SIG-M5 (cell line): ENCODE measurements around the gene CXXC5.

Experiments used
- DNase-seq: peaks from one replicate; lab custom pipeline; 2025; lab: John Stamatoyannopoulos, UW

Gene CXXC5

DNA sequence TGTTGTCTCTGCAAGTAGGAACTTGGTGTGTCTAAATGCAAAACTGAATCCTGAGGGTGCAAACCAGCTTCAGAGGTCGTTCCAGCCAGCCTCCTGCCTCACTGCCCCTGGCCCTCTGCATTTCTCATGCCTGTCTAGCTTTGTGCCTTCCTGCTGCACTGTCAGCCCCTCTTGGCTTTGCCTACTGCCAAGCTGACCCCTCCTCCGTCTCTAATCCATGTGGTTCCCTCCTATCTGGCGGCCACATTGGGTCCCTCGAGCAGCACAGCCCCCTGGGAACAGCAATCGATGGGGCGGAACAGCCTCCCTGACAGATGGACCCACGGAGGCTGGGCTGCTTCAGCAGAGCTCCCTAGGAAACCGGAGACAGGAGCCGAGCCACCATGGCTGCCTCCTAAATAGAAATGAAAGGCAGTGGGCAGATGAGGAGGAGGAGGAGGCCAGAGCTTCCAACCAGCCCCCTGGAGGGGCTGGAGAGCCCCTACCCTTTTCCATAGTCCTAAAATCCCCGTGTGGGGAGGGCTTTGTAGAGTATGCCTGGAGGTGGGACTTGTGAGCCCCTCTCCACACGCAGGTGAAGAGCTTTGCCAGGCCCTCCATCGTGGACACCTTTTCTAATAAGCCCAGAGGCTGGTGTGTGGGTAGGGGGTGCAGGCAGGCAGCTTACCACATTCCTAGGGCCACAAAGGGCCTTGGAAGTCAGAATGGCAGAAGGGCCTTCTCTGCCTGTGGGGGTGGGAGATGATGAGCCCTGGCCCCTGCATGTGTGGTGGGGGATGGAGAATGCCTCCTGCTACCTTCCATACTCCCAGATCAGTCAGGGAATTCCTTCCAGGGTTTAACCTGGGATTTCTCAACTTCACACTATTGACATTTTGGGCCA, 9.2 kb upstream of the CXXC5 start:
- DNase-seq = no peak

DNA sequence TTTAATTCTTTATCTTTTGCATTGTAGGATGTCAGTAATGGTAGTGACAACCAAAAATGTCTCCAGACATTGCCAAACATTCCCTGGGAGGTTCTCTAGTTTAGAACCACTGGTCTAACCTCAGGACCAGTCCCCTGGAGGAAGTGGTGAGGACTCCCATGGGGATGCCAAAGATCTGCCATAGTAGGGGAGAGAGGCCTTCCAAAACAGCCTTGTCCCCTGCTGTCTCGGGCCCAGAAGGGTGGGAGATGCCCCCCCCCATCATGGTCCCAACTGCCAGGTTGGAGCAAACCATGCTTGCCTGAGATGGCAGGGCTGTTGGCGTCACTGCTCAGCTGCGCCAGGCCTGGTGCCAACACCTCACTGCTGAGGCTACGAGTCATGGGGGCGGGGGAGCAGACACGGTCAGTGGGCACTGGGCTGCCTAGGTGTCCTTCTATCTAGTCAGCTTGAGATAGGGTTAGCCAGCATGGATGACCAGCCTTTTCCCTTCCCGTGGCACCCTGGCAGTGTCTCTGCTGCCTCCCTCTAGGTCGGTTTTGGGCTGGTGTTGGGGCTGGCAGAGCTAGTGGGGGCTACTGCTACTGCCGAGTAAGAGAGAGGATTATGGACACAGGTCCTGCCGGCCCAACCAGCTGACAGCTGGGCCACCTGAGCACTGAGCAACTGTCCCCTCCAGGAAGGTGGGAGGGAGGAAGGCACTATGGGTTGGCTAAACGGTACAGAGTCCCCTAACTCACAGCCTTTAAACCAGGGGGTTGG, 8.3 kb upstream of the CXXC5 start:
- no peak for DNase-seq

DNA sequence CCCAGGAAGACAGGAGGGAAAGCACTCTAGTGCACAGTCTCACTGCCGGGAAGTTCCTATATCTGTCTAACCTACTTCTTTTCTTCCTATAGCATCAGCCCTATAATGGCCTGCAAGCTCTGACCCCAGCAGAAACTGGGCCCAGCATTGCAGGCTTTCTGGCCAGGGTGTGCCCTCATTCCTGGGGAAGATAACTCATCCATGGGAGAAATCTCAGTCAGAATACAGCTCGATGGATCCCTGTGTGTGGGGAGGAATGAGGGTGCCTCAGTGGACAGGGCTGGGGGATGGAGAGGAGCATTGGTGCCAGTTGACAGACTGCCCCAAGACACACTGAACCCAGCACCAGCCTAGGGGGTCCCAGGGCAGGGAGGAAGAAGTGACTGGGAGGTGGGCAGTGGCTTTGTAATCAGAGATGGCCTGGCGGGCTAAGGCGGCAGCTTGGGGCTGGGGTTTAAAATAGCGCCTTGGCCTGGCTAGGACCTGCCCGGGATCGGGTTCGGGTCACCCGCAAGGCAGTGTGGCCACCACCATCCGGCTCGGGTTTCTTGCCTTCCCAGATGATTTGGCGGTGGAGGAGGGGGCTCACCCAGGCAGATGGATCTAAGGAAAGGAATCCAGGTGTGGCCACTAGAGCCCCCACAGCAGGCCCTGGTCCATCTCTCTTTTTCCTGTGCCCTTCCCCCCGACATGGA, 7.6 kb upstream of the CXXC5 start:
- no peak for DNase-seq

DNA sequence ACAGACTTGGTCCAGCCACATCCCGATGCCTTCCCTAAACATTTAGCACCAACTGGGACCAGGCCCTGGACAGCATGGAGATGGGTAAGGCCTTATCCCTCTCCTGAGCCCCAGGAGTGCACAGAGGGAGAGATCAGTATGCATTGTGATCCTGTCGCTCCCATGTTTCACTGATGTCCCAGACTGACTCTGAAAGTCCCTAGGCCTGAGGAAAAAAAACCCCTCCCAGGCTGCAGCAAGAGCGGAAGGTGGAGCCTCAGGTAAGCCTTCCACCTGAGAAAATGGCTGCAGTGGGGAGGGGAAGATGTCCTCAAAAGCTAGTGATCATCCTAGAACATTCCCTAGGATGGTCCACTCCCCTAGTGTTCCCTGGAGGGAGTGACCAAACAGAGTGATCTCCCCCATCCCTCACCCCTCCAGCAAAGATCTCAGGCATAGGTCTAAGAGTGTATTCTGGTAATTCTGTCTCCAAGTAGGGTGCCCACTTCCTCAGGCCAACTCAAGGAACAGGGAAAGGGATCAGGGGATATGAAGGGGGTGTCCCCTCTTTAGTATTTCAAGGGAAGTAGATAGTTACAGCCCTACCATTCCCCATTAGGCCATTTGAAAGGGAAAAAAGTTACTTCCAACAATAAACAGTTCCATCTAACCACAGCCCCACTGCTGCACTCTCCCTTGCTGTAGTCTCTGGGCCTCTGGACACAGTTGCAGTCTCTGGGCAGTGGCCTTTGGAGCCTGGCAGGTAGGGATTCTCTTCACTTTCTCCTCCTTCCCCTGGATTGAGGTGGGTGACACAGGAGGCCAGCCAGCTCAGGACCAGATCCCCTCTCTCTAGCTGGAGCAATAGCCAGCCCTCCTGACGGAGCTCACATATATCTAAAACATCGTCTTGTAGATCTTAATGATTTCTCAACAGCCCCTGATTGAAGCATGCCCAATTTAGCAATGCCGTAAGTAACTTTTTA, 6.8 kb upstream of the CXXC5 start:
- DNase-seq = no peak

GRCh38 chr5:139642213-139642612, 5.9 kb upstream of the CXXC5 start:
- DNase-seq = no peak

- DNase-seq = no peak
Measured at GRCh38 chr5:139642891-139643871, 5.0 kb upstream of the CXXC5 start.

- DNase-seq = no peak
Measured at GRCh38 chr5:139644001-139644456, 4.1 kb upstream of the CXXC5 start.

- no peak for DNase-seq
Measured at GRCh38 chr5:139644646-139645429, 3.3 kb upstream of the CXXC5 start.

DNA sequence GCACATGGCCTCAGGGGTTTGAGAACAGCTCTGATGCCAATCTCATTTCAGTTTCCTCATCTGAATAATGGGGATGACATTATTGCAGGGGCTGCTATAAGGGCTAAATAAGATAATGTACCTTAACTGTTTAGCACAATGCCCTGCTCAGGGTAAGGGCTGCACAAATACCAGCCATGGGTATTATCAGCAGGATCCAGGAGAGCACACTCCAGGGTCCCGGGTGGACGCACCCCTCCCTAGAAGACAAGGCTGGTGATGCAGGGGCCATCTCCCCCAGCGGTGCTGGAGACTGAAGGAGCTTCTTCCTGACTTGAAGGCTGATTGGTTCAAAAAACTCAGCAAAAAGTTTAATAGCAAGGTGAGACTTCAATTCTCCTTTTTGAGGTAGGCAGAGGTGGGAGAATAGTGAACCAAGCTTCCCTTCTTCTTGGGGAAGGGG, 2.7 kb upstream of the CXXC5 start:
- no peak for DNase-seq

DNA sequence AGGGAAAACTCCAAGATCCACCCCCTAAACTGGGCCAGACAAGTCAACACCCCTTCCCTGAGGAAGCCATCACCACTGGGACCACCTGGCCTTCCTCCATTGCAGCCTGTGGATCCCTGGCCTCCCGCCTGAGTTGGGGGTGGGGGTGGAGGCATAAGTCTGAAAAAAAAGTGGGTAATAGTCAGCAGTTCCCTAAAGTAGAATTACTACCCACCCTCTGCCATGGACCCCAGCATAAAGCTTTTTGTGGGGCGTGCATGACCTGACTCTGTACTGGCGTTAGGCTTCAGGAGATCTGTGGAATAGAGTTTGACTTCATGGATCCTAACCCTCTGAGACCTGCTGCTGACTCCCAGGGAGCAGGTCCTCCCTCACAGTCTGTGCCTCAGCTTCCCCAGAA, 2.0 kb upstream of the CXXC5 start:
- DNase-seq = no peak

GRCh38 chr5:139646912-139647505, 1.1 kb upstream of the CXXC5 start:
- DNase-seq = peak; percentile 66

- no peak for DNase-seq
Measured at GRCh38 chr5:139647506-139648204, 494 bp upstream of the CXXC5 start.

DNA sequence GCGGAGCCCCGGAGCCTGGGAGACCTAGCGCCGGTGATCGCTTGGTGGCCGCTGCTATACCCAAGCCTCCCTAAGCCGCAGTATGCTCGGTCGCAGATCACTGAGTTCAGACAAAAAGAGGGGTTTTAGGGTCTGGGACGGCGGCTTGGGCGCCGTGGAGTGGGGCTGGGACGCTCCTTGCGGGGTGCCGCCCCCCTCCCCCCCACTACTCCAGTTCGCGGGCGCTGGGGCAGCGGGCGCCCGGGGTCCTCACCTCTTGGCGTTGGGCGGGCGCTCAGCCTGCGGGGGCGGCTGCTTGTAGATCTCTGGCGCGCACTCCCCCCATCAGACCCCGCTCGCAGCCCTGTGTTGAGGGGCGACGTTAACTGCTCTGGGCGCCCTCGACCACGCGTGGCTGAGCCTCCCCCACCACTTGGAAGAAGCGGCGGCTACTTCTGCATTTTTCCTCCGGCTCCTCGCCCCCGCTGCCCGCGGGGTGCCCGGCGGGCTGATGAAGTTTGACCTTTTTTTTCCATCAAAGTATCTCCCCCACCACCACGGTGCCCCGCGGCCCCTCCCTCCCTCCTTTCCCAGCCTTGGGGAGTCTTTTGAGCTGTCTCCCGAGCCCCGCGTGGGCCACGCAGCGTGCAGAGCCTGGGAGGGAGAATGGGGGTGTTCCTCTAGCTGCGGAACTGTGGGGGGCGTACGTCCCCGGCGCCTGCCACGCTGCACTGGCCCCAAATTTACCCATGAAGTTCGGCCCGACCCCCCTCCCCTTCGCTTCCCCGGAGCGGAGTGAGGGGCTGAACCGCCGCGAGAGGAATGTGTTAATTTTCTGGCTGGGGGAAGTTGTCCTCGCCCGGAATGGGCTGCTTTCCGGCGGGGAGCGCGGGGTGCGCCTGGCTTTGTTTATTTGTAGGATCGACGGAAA, 1.2 kb downstream of the CXXC5 start:
- DNase-seq = no peak

DNA sequence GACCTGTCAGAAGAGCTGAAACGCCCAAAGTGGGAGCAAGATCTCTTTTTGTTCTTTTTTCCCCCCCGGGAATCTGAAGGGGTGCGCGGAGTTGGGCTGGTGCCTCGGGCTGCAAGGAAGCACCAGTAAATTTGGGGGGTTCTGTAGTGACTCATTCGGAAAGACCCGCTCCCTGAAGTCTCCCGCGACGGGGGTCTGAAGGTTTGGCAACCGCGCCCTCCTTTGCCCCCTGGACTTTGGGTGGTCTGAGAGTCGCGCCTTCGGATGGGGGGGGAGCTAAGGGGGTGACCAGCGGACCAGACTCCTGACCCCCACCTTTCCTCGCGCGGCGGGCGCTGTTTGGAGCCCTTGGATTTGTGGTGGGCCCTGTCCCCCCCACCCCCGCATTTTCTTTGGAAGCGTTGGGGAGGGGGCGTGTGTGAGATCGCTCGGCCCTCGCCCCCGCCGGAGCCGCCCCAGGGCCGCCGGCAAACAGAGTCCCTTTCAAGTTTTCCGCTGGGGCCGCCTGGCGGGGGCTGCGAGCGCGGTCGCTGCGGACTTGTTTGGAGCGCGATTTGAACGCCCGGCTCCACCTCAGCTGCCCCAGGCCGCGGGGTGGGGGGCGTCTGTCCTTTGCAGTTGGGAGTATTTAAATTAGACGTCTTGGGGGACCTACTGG, 2.0 kb downstream of the CXXC5 start:
- DNase-seq = no peak

DNA sequence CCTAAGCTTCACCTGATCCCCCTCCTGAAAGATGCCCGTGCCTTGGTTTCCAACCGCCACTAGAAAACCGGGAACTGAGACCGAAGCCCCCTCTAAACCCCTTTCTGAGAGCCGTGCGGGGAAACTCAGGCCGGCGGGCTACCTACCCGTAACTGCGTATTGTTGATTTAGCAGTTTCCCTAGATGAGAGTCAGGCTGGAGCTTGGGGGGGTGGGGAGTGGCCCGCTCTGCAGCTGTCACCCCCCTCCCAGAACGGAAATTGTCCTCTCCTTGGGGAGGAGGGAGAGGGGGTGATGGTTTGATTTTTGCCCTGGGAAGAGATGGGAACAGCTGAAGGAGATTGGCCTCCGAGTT, 2.5 kb downstream of the CXXC5 start:
- DNase-seq = no peak

DNA sequence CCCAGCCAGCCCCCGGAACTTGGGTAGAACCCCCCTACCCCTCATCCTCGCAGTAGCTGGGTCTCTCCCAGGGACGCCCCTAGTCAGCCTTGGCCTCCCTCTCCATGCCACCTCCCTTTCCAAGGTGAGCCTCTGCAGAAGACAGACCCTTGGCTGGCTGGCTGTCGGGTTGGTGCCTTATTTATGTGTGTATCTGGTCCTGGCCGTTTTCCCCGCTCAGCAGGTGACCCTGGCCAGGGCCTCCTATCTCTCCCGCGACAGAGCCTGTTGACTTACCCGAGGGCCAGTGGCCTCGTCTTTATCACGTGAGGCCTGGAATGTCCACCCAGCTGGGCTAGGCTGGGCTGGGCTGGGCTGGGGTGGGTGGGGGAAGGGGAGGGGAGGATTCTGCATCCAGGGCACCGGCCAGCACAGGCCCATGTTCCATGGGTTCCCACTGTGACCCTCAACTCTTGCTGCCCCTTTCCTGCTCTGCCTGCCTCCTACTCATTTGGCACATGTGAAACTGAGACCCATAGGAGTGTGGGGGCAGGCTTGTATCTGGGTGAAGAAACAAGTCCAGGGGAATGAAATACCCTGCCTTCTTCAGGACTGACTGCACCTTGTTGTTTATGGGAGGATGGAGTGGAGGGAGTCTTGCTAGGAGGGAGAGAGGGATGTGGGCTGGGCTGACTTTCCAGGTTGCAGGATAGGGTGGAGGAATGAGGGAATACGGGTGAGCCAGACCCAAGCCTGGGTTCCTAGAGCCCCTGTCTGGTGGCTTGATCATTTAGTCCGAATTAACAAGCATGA, 3.1 kb downstream of the CXXC5 start:
- no peak for DNase-seq
